Ramos (cell line): ENCODE measurements around the gene CNTN4.
"Not testable (repeated sequence)": the region's sequence is repeated elsewhere in the genome, so short reads cannot be mapped to it uniquely, and the experiment has no call there.

Experiments used
- in situ Hi-C: fragments of 300-500 bp; cut with MboI; formaldehyde crosslinking; loops from one replicate; pipeline ENCODE4 v1.14.3; 2022; ENCODE audit warnings: low sequenced_read_pairs; ENCODE audit not compliant: unreplicated experiment

CNTN4 gene

GRCh38 chr3:2098398-2099027 is at the start of gene CNTN4:
CNTN4 (plus strand) TSS chr3:2098866.
- in situ Hi-C loops, result no loop called here

GRCh38 chr3:2061360-2061759 is 37.3 kb upstream of the CNTN4 start:
- in situ Hi-C loops, result no loop called here

- in situ Hi-C loops, result no loop called here
These were observed 27.1 kb upstream of the CNTN4 start for GRCh38 chr3:2071531-2071930.

- in situ Hi-C loops, result no loop called here
These were observed 19.8 kb upstream of the CNTN4 start for GRCh38 chr3:2078821-2079220.

GRCh38 chr3:2082871-2083480 is 15.7 kb upstream of the CNTN4 start:
- in situ Hi-C loops, result no loop called here

GRCh38 chr3:2083558-2083957 is 15.1 kb upstream of the CNTN4 start:
- in situ Hi-C loops, result not testable (repeated sequence)

GRCh38 chr3:2090095-2090911 is 8.4 kb upstream of the CNTN4 start:
- in situ Hi-C loops, result no loop called here

- in situ Hi-C loops, result no loop called here
These were observed 5.9 kb upstream of the CNTN4 start for GRCh38 chr3:2092758-2093157.

- in situ Hi-C loops, result no loop called here
These were observed 3.7 kb upstream of the CNTN4 start for GRCh38 chr3:2094941-2095340.

GRCh38 chr3:2096216-2096615 is 2.5 kb upstream of the CNTN4 start:
- in situ Hi-C loops, result no loop called here

- in situ Hi-C loops, result no loop called here
These were observed 950 bp upstream of the CNTN4 start for GRCh38 chr3:2097641-2098191.

GRCh38 chr3:2099028-2099671 is 484 bp downstream of the CNTN4 start:
- in situ Hi-C loops, result no loop called here

- in situ Hi-C loops, result no loop called here
These were observed 1.1 kb downstream of the CNTN4 start for GRCh38 chr3:2099779-2100191.

- in situ Hi-C loops, result no loop called here
These were observed 7.8 kb downstream of the CNTN4 start for GRCh38 chr3:2106438-2106837.

GRCh38 chr3:2110597-2111117 is 12.0 kb downstream of the CNTN4 start:
- in situ Hi-C loops, result no loop called here

GRCh38 chr3:2114617-2115275 is 16.1 kb downstream of the CNTN4 start:
- in situ Hi-C loops, result no loop called here

- in situ Hi-C loops, result no loop called here
These were observed 32.1 kb downstream of the CNTN4 start for GRCh38 chr3:2130726-2131125.

- in situ Hi-C loops, result no loop called here
These were observed 34.5 kb downstream of the CNTN4 start for GRCh38 chr3:2133146-2133545.

GRCh38 chr3:2137651-2138050 is 39.0 kb downstream of the CNTN4 start:
- in situ Hi-C loops, result no loop called here

- in situ Hi-C loops, result no loop called here
These were observed 42.8 kb downstream of the CNTN4 start for GRCh38 chr3:2141482-2141881.
